ENCODE results near the gene TPSB2.
"Not testable (repeated sequence)": the region's sequence is repeated elsewhere in the genome, so short reads cannot be mapped to it uniquely, and the experiment has no call there.

Gene TPSB2

GRCh38 chr16:1202274-1202673, 27.7 kb downstream of the TPSB2 start:
- TF ChIP-seq CTCF (IDR thresholded peaks at IDR 0.05; ENCODE audit: low read depth, low read length) = no peak
- H3K4me3 ChIP-seq (ENCODE audit: low read depth, low read length) = no peak overlapping the region

DNA sequence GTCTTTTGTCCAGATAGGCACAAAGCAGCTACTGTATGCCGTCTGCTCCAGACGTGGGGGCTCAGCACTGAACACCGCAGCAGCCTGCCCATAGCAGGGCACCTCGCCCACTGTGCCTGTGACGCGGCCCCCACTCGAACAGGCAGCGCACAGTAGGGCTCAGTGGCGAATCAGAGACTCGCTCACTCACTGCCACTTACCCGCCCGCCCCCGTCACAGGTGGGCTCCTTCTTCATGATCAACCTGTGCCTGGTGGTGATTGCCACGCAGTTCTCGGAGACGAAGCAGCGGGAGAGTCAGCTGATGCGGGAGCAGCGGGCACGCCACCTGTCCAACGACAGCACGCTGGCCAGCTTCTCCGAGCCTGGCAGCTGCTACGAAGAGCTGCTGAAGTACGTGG, 28.5 kb downstream of the TPSB2 start:
- no peak overlapping the region for H3K4me3 ChIP-seq (ENCODE audit: low read depth, low read length)
- no peak for TF ChIP-seq CTCF (IDR thresholded peaks at IDR 0.05; ENCODE audit: low read depth, low read length)

- TF ChIP-seq CTCF (IDR thresholded peaks at IDR 0.05; ENCODE audit: low read depth, low read length) = no peak
- H3K4me3 ChIP-seq (ENCODE audit: low read depth, low read length) = no peak overlapping the region
These were observed 29.9 kb downstream of the TPSB2 start for GRCh38 chr16:1200014-1200627.

GRCh38 chr16:1199347-1200013, 30.5 kb downstream of the TPSB2 start:
- no peak for TF ChIP-seq CTCF (IDR thresholded peaks at IDR 0.05; ENCODE audit: low read depth, low read length)
- H3K4me3 ChIP-seq (ENCODE audit: low read depth, low read length) = no peak overlapping the region

GRCh38 chr16:1198671-1199346, 31.2 kb downstream of the TPSB2 start:
- H3K4me3 ChIP-seq (ENCODE audit: low read depth, low read length) = not testable (repeated sequence)

DNA sequence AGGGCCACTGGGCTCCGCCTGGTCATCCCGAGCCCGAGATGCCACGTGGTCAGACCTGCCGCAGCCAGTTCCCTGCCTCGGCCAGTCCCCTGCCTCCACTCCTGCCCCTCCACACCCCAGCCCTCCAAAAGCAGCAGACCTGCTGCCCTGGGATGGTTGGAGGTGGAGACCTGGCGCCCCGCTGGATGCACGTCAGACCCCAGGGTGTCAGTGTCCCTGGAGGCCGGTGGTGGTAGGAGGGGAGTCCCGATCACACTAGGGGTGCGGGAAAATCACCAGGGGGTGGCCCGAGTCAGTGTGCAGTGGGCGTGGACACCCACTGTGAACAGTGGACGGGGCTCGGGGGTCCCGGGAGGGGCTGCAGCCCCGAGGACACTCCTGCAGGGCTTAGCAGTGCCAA, 31.8 kb downstream of the TPSB2 start:
- TF ChIP-seq CTCF (IDR thresholded peaks at IDR 0.05; ENCODE audit: low read depth, low read length) = no peak
- H3K4me3 ChIP-seq (ENCODE audit: low read depth, low read length) = no peak overlapping the region

- no peak overlapping the region for H3K4me3 ChIP-seq (ENCODE audit: low read depth, low read length)
- no peak for TF ChIP-seq CTCF (IDR thresholded peaks at IDR 0.05; ENCODE audit: low read depth, low read length)
These were observed 32.6 kb downstream of the TPSB2 start for GRCh38 chr16:1197237-1197866.

All from WI38 (cell line).